Measurements from ENCODE around the gene CCDC194. TPM values are rescaled to one million over a fixed set of nuclear protein-coding genes. Genes with fewer than 3 reads are reported as not detected.
A peak's percentile ranks its signal among the peaks of the same experiment; 100 is the strongest.

CCDC194 gene, protein sequence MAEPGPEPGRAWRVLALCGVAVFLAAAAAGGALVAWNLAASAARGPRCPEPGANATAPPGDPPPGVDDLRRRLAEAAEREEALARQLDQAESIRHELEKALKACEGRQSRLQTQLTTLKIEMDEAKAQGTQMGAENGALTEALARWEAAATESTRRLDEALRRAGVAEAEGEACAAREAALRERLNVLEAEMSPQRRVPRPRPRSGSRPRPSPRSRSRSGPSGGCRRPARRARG
- total RNA-seq (not detected), polyA plus RNA-seq (not detected)
- long read RNA-seq, donor 1, result 0 reads
- long read RNA-seq, donor 2, result 0 reads
- long read RNA-seq, donor 3, result 0 reads
- long read RNA-seq, donor 4, result 0 reads
- long read RNA-seq, donor 5, result 0 reads
- long read RNA-seq, donor 6, result 0 reads
- long read RNA-seq, donor 7, partial matches to known transcripts, result 0 of 1 reads
- long read RNA-seq, donor 7, other reads (novel, unspliced or antisense), result 0 of 1 reads
- long read RNA-seq, donor 8, result 0 reads
- long read RNA-seq, donor 9, result 0 reads
- long read RNA-seq, donor 10, result 0 reads

DNA sequence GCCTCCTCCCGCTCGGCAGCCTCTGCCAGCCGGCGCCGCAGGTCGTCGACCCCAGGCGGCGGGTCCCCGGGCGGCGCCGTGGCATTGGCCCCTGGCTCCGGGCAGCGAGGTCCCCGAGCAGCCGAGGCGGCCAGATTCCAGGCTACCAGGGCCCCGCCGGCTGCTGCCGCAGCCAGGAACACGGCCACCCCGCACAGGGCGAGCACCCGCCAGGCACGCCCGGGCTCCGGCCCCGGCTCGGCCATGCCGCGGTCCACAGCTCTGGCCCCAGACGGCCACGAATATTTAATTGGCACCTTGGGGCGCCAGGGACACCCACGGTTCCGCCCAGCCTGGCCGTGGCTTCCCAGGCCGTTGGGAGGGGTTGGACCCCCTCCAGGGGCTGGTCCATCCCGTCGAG, at the start of gene CCDC194:
TSS of gene CCDC194 (minus strand) at position 283 of the 400 bp plus-strand sequence. CDS start at position 245, 38 bp downstream.
- no peak for DNase-seq
- H3K27me3 ChIP-seq, result peaks cover 0 to 60% (median 7%) of the 10 kb centered on the region in 3 donors
- H3K36me3 ChIP-seq, result peaks cover 0 to 21% (median 8%) of the 10 kb centered on the region in 4 donors
- 23 to 50% (median 31%) methylated on average over 2 to 41 of the region's 41 CpGs for WGBS, 5 donors
- no peak within 1 kb of the TSS for H3K27ac ChIP-seq
- H3K4me3 ChIP-seq, result no peak within 1 kb of the TSS
- intact Hi-C loops (cut with DNase I; ENCODE audit: low total_unique reads), result no loop called here
- H3K9me3 ChIP-seq, result peaks cover 0 to 6% (median 2%) of the 10 kb centered on the region in 4 donors
- H3K4me1 ChIP-seq, result peaks cover 22 to 40% (median 32%) of the 10 kb centered on the region in 4 donors
- TF ChIP-seq POLR2AphosphoS5 (IDR thresholded peaks at IDR 0.05) (no peak), EP300 (IDR thresholded peaks at IDR 0.05) (no peak), POLR2A (IDR thresholded peaks at IDR 0.05) (no peak)
- TF ChIP-seq, protein P1, sequence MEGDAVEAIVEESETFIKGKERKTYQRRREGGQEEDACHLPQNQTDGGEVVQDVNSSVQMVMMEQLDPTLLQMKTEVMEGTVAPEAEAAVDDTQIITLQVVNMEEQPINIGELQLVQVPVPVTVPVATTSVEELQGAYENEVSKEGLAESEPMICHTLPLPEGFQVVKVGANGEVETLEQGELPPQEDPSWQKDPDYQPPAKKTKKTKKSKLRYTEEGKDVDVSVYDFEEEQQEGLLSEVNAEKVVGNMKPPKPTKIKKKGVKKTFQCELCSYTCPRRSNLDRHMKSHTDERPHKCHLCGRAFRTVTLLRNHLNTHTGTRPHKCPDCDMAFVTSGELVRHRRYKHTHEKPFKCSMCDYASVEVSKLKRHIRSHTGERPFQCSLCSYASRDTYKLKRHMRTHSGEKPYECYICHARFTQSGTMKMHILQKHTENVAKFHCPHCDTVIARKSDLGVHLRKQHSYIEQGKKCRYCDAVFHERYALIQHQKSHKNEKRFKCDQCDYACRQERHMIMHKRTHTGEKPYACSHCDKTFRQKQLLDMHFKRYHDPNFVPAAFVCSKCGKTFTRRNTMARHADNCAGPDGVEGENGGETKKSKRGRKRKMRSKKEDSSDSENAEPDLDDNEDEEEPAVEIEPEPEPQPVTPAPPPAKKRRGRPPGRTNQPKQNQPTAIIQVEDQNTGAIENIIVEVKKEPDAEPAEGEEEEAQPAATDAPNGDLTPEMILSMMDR (IDR thresholded peaks at IDR 0.05), result no peak

DNA sequence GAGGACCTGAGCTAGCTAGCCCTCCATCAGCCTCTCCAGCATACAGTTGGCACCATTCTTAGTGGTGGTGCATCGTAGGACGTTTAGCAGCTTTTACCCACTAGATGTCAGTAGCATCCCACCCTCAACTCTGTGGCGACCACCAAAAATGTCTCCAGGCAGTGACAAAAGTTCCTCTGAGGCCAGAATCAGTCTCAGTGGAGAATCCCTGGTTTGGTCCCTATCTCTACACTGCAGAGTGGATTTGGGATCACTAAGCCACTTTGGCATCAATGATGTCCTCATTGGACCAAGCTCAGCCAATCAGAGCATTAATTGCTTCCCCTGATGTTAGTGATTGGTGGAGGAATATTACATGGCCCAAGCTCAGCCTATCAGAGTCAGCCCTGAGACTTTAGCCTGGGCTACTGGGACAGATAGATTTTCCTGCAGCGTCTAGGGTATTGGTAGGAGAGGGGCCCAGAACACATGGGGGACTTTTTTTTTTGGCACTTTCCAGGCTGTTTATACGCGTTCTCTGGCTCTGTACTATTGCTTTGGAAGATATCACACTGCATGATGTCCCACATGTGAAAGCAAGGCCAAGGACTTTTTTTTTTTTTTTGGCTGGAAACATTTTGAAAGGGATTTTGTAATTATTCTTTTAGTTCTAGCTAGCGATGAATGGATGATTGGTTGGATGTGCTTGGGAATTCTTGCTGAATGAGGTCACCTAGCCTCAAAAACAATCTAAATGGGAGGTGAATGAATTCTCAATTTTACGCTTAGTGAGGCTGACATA, 47.4 kb upstream of the CCDC194 start:
- 53 to 67% (median 65%) methylated on average over 8 of the region's 8 CpGs for WGBS, 5 donors
- no peak overlapping the region for H3K4me3 ChIP-seq
- DNase-seq, result peak in 1 of 2 donors; percentile 58

DNA sequence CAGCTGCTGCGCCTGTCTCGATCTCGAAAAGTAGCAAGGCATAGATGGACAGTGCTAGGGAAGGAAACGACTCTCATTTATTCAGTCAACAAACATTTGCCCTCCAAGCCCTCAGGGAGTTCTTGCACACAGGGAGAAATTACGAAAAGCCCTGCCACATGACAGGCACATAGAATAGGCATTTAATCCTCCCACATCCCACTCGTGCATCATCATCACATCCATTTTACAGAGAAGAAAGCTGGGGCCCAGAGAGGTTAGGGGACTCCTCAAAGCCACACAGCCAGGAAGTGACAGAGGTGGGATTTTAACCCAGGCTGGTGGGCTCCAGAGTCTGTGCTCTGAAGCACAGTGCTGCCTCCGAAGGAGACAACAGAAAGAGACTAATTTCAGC, 42.9 kb upstream of the CCDC194 start:
- WGBS, 5 donors, result 72 to 86% (median 84%) methylated on average over 4 to 7 of the region's 7 CpGs
- Histone ChIP-seq H3K36me3 (peaks cover 0 to 9% (median 3%) of the 10 kb centered on the region in 4 donors), H3K4me1 (no peaks in the 10 kb centered on the region), H3K27ac (no peak overlapping the region), H3K27me3 (peaks cover 0 to 4% (median 0%) of the 10 kb centered on the region in 3 donors), H3K9me3 (peaks cover 0 to 3% (median 0%) of the 10 kb centered on the region in 4 donors), H3K4me3 (no peak overlapping the region)
- DNase-seq, result no peak
- TF ChIP-seq, protein P1 (IDR thresholded peaks at IDR 0.05), result no peak
- TF ChIP-seq POLR2A (IDR thresholded peaks at IDR 0.05) (no peak), POLR2AphosphoS5 (IDR thresholded peaks at IDR 0.05) (no peak), EP300 (IDR thresholded peaks at IDR 0.05) (no peak)
- intact Hi-C loops (cut with DNase I; ENCODE audit: low total_unique reads), result no loop called here

More for the DNA sequence above, 47.4 kb upstream of the CCDC194 start:
- H3K27me3 ChIP-seq, result peaks cover 0 to 4% (median 0%) of the 10 kb centered on the region in 3 donors
- H3K4me1 ChIP-seq, result no peaks in the 10 kb centered on the region
- H3K27ac ChIP-seq, result no peak overlapping the region
- H3K9me3 ChIP-seq, result peaks cover 0 to 3% (median 0%) of the 10 kb centered on the region in 4 donors
- peaks cover 0 to 1% (median 0%) of the 10 kb centered on the region in 4 donors for H3K36me3 ChIP-seq
- intact Hi-C loops (cut with DNase I; ENCODE audit: low total_unique reads), result no loop called here
- TF ChIP-seq, protein P1 (IDR thresholded peaks at IDR 0.05), result peak in 1 of 7 experiments; percentile 6
- TF ChIP-seq EP300 (IDR thresholded peaks at IDR 0.05), result no peak
- no peak for TF ChIP-seq POLR2A (IDR thresholded peaks at IDR 0.05)

Measured in stomach (tissue), 19 donors.